Upper lobe of right lung (tissue), 1 donor: ENCODE measurements around the gene OR51I2. TPM values are rescaled to one million over a fixed set of nuclear protein-coding genes. Genes with fewer than 3 reads are reported as not detected.

Source experiments
- ATAC-seq: fragments of 200-7000 bp; cut with Tn5 transposase; one replicate; pipeline ENCODE4 v1.9.1; 2020; ENCODE audit warnings: mild to moderate bottlenecking, moderate library complexity
- DNase-seq: peaks from one replicate; pipeline ENCODE4 v3.0.0-alpha.2; 2020
- H3K27ac ChIP-seq: fragments of 200-600 bp; one replicate; pipeline ENCODE4 v1.8.0; 2022
- H3K27me3 ChIP-seq: fragments of 200-600 bp; one replicate; pipeline ENCODE4 v1.8.0; 2022; ENCODE audit warnings: mild to moderate bottlenecking
- H3K36me3 ChIP-seq: fragments of 200-600 bp; one replicate; pipeline ENCODE4 v1.8.0; 2022
- H3K4me1 ChIP-seq: fragments of 200-600 bp; one replicate; pipeline ENCODE4 v1.8.0; 2022
- H3K4me3 ChIP-seq: fragments of 200-600 bp; one replicate; pipeline ENCODE4 v1.8.0; 2022; ENCODE audit warnings: mild to moderate bottlenecking
- H3K9me3 ChIP-seq: fragments of 200-600 bp; one replicate; pipeline ENCODE4 v1.8.0; 2022
- CTCF ChIP-seq: fragments of 200-600 bp; IDR thresholded peaks from one replicate; pipeline ENCODE4 v1.8.0; 2022; ENCODE audit warnings: antibody characterized with exemption
- intact Hi-C: fragments of 100-400 bp; cut with DNase I; formaldehyde crosslinking; loops from one replicate; pipeline ENCODE4 v1.11.0; 2022
- total RNA-seq: library from RNA; stranded (reverse); fragmentation: NEBNext Ultra II Directional; extraction: Animal tissue kit (Norgen Biotek cat#: 25700); gene quantifications from one replicate; pipeline ENCODE4 v1.2.1, GENCODE V29; 2021
- donor health status: DM: no; HTN: yes; CAD: no; lungs with severe emphysema.

Gene OR51I2
- total RNA-seq, 1 donor from 2014 or later: not detected

DNA sequence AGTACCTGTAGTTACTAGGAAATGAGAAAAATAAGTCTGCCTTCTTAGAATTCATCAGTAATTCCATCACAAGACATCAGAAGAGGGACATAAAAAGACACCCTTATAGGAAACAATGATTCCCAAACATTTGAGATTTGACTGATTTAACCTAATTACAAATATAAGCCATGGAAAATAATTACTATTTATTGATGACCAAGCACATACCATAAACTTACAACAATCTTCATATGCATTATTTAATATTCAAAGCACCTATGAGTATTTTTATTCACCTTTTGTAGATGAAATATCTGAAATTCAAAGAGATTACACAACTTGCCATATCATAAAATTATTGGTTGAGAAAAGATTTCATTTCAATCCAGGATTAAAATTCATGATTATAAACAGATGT is 24.8 kb downstream of the OR51I2 start:
- ATAC-seq (no peak), DNase-seq (no peak)
- Histone ChIP-seq H3K4me3 (no peak overlapping the region), H3K4me1 (no peaks in the 10 kb centered on the region), H3K36me3 (no peaks in the 10 kb centered on the region), H3K27me3 (no peaks in the 10 kb centered on the region), H3K27ac (no peak overlapping the region), H3K9me3 (no peaks in the 10 kb centered on the region)
- intact Hi-C loops: no loop called here
- TF ChIP-seq CTCF: no peak

- peak; percentile 90 for ATAC-seq
- Histone ChIP-seq H3K36me3 (no peaks in the 10 kb centered on the region), H3K9me3 (no peaks in the 10 kb centered on the region), H3K4me3 (no peak overlapping the region), H3K27ac (no peak overlapping the region), H3K4me1 (no peaks in the 10 kb centered on the region), H3K27me3 (no peaks in the 10 kb centered on the region)
- no peak for DNase-seq
- TF ChIP-seq CTCF: peak; percentile 86
- intact Hi-C loops: no loop called here
Observed at GRCh38 chr11:5476186-5476819, 27.2 kb downstream of the OR51I2 start.

GRCh38 chr11:5486003-5486402 is 36.9 kb downstream of the OR51I2 start:
- H3K4me1 ChIP-seq: no peaks in the 10 kb centered on the region

GRCh38 chr11:5486421-5486820 is 37.3 kb downstream of the OR51I2 start:
- H3K9me3 ChIP-seq: no peaks in the 10 kb centered on the region
- no peaks in the 10 kb centered on the region for H3K4me1 ChIP-seq
- no peak for ATAC-seq
- intact Hi-C loops: no loop called here
- H3K27me3 ChIP-seq: no peaks in the 10 kb centered on the region
- no peak overlapping the region for H3K4me3 ChIP-seq
- no peak for TF ChIP-seq CTCF
- DNase-seq: no peak
- H3K36me3 ChIP-seq: no peaks in the 10 kb centered on the region
- no peak overlapping the region for H3K27ac ChIP-seq

More at GRCh38 chr11:5486003-5486402, 36.9 kb downstream of the OR51I2 start:
- ATAC-seq: no peak
- Histone ChIP-seq H3K4me3 (no peak overlapping the region), H3K36me3 (no peaks in the 10 kb centered on the region), H3K9me3 (no peaks in the 10 kb centered on the region), H3K27ac (no peak overlapping the region), H3K27me3 (no peaks in the 10 kb centered on the region)
- DNase-seq: no peak
- intact Hi-C loops: no loop called here
- no peak for TF ChIP-seq CTCF

- H3K27me3 ChIP-seq: no peaks in the 10 kb centered on the region
- no peaks in the 10 kb centered on the region for H3K36me3 ChIP-seq
- ATAC-seq: no peak
- no peak within 1 kb of the TSS for H3K27ac ChIP-seq
- H3K9me3 ChIP-seq: no peaks in the 10 kb centered on the region
- no peak within 1 kb of the TSS for H3K4me3 ChIP-seq
- no peak for TF ChIP-seq CTCF
- no peak for DNase-seq
- no peaks in the 10 kb centered on the region for H3K4me1 ChIP-seq
- intact Hi-C loops: no loop called here
Observed at GRCh38 chr11:5488385-5488784, 39.3 kb downstream of the OR51I2 start, which contains the start of gene OR52D1. Gene OR52D1 (plus strand): TSS chr11:5488685. CDS start chr11:5488707, 22 bp downstream.
